Measurements from ENCODE around the gene LRRC49.

DNA sequence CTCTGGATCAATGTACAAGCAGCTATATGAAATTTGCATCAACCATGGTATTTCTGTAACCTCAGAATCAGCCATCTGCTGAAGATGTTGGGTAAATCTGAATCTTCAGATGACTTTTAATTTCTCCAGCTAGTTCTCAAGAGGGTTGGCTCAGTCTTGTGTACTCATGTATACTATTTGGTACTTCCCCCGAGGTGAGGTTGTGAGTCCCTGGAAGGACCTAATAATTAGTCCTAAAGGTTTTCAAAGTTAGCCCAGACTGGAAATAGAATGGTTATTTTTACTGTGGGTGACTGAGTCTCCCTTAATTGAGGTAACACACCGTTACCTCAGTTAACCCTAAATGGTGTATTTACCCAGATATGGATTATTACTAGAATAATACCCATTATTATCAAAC is 118.4 kb downstream of the LRRC49 start:
- no peak for TF ChIP-seq CTCF (conservative IDR thresholded peaks at IDR 0.05)
- TF ChIP-seq EZH2 (IDR thresholded peaks at IDR 0.05; ENCODE audit: low read depth) = no peak
